ENCODE data around the gene GRAMD1B. TPM values are rescaled to one million over a fixed set of nuclear protein-coding genes. Genes with fewer than 3 reads are reported as not detected.

Gene GRAMD1B
- total and polyA plus RNA-seq, 2 experiments from 2014 or later, result 9.0 to 20.4 TPM

DNA sequence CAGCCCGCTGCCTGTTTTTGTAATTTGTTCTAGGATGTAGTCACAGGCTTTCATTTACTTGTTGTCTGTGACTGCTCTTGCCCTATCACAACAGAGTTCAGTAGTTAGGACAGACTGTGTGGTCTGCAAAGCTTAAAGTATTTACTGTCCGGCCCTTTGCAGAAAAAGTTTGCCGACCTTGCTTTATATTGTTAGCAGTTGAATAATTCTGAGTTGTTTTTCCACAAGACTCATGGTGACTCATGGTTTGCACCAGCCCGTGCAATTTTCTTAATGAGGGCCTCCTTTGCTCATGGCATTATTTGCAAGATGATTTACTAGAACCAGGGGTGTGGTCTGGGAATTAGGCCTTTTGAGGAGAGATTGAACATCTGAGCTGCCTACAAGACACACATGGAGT is 113.7 kb downstream of the GRAMD1B start:
- Histone ChIP-seq H3K4me1 (ENCODE audit: insufficient read depth) (peaks cover 5% of the 10 kb centered on the region), H3K79me2 (no peaks in the 10 kb centered on the region), H3K9me3 (ENCODE audit: low read depth) (no peaks in the 10 kb centered on the region), H3K4me3 (no peak overlapping the region), H3K4me2 (peak overlapping the region; percentile 13), H3K27ac (peak overlapping the region; percentile 56), H4K20me1 (ENCODE audit: insufficient read depth, poor library complexity, severe bottlenecking) (no peaks in the 10 kb centered on the region), H3K36me3 (replicated peaks; ENCODE audit: insufficient read depth, low read depth) (no peaks in the 10 kb centered on the region), H3K9me2 (replicated peaks; ENCODE audit: insufficient read depth) (no peaks in the 10 kb centered on the region), H2AFZ (no peak overlapping the region), H3K27me3 (no peaks in the 10 kb centered on the region)
- TF ChIP-seq EZH2phosphoT487 (IDR thresholded peaks at IDR 0.05; ENCODE audit: low read depth, severe bottlenecking, unreplicated experiment) (no peak), EZH2 (IDR thresholded peaks at IDR 0.05; ENCODE audit: borderline replicate concordance) (no peak)
- TF ChIP-seq, protein P1, sequence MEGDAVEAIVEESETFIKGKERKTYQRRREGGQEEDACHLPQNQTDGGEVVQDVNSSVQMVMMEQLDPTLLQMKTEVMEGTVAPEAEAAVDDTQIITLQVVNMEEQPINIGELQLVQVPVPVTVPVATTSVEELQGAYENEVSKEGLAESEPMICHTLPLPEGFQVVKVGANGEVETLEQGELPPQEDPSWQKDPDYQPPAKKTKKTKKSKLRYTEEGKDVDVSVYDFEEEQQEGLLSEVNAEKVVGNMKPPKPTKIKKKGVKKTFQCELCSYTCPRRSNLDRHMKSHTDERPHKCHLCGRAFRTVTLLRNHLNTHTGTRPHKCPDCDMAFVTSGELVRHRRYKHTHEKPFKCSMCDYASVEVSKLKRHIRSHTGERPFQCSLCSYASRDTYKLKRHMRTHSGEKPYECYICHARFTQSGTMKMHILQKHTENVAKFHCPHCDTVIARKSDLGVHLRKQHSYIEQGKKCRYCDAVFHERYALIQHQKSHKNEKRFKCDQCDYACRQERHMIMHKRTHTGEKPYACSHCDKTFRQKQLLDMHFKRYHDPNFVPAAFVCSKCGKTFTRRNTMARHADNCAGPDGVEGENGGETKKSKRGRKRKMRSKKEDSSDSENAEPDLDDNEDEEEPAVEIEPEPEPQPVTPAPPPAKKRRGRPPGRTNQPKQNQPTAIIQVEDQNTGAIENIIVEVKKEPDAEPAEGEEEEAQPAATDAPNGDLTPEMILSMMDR (IDR thresholded peaks at IDR 0.05; ENCODE audit: poor library complexity), result no peak
- peak; percentile 52 for DNase-seq (ENCODE audit: low spot score)
- 62% methylated on average over 4 of the region's 4 CpGs for WGBS (ENCODE audit: low lambda C conversion rate, missing lambda C conversion rate)

DNA sequence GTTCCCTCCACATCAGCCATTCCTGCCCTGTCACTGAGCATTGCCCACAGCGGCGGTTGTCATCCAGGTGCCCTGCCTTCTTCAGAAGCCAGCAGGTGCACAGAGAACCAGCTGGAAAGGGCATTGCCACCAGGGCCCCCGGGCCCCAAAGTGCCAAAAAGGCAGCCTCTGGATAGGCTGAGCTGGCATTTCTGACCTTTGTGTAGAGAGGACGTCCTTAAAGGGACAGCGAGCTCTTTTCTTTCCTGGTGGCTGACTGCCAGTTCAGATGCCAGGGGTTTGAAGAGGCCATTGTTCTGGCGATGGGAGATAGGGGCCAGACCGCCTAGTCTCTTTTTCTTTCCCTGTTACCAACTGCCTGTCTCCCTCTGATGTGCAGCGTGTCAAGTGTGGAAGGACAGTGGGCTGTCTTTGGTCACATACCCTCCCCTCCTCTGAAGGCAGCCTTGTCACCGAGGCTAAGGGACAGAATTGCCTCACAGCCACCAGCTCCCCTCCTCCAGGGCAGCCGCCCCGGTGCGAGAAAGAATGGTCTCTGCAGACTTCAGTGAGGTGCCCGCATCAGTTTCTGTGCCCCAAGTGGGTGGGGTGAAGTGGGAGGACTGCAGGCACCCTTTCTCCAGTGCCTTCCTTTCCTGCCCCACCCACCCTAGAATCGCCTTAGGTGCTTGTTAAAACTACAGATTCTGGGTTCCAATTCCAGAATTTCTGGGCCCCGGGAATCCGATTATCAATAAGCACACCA is 114.7 kb downstream of the GRAMD1B start:
- no peaks in the 10 kb centered on the region for H3K27me3 ChIP-seq
- H4K20me1 ChIP-seq (ENCODE audit: insufficient read depth, poor library complexity, severe bottlenecking), result no peaks in the 10 kb centered on the region
- H3K36me3 ChIP-seq (replicated peaks; ENCODE audit: insufficient read depth, low read depth), result no peaks in the 10 kb centered on the region
- no peaks in the 10 kb centered on the region for H3K9me2 ChIP-seq (replicated peaks; ENCODE audit: insufficient read depth)
- whole genome bisulfite sequencing (ENCODE audit: low lambda C conversion rate, missing lambda C conversion rate), result 83% methylated on average over 16 of the region's 16 CpGs
- H3K79me2 ChIP-seq, result no peaks in the 10 kb centered on the region
- DNase-seq (ENCODE audit: low spot score), result no peak
- no peak overlapping the region for H3K4me2 ChIP-seq
- H3K27ac ChIP-seq, result peak overlapping the region; percentile 18
- no peak overlapping the region for H2AFZ ChIP-seq
- TF ChIP-seq EZH2phosphoT487 (IDR thresholded peaks at IDR 0.05; ENCODE audit: low read depth, severe bottlenecking, unreplicated experiment), result no peak
- TF ChIP-seq, protein P1 (IDR thresholded peaks at IDR 0.05; ENCODE audit: poor library complexity), result no peak
- TF ChIP-seq EZH2 (IDR thresholded peaks at IDR 0.05; ENCODE audit: borderline replicate concordance), result no peak
- no peak overlapping the region for H3K4me3 ChIP-seq
- H3K9me3 ChIP-seq (ENCODE audit: low read depth), result no peaks in the 10 kb centered on the region
- H3K4me1 ChIP-seq (ENCODE audit: insufficient read depth), result peaks cover 5% of the 10 kb centered on the region

DNA sequence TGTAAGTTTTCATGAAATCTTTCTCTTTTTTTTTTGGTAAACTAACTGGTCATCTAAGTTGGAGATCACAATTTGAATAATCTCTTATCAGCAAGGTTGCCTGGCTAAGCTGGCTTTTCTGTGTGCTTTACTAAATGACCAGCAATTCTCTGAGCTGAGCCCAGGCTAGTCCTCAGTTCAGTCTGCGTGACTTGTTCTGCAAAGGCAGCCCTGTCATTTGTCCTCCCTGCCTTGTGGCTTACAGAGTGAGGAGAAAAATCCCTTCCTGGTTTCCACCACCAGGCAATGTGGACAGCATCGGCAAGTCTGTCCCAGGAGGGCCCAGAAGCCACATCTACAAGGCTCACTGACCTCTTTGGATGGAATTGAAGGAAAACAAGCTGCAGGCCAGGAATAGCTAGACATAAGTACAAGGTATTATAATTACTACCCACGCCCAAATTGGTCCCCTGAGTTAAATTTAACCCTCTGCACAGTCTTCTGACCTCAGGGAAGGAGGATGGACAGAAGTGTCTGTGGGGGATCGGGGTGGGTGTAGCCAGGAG is 115.7 kb downstream of the GRAMD1B start:
- Histone ChIP-seq H2AFZ (no peak overlapping the region), H3K27me3 (no peaks in the 10 kb centered on the region), H3K36me3 (replicated peaks; ENCODE audit: insufficient read depth, low read depth) (no peaks in the 10 kb centered on the region), H3K4me3 (no peak overlapping the region), H3K4me1 (ENCODE audit: insufficient read depth) (peaks cover 5% of the 10 kb centered on the region), H4K20me1 (ENCODE audit: insufficient read depth, poor library complexity, severe bottlenecking) (no peaks in the 10 kb centered on the region), H3K27ac (no peak overlapping the region), H3K9me2 (replicated peaks; ENCODE audit: insufficient read depth) (no peaks in the 10 kb centered on the region), H3K9me3 (ENCODE audit: low read depth) (no peaks in the 10 kb centered on the region), H3K79me2 (no peaks in the 10 kb centered on the region), H3K4me2 (no peak overlapping the region)
- TF ChIP-seq EZH2 (IDR thresholded peaks at IDR 0.05; ENCODE audit: borderline replicate concordance), result no peak
- TF ChIP-seq, protein P1 (IDR thresholded peaks at IDR 0.05; ENCODE audit: poor library complexity), result no peak
- no peak for TF ChIP-seq EZH2phosphoT487 (IDR thresholded peaks at IDR 0.05; ENCODE audit: low read depth, severe bottlenecking, unreplicated experiment)
- DNase-seq (ENCODE audit: low spot score), result no peak
- 75% methylated on average over 4 of the region's 4 CpGs for WGBS (ENCODE audit: low lambda C conversion rate, missing lambda C conversion rate)
